Trophoblast cell (in vitro differentiated cells and primary cell): ENCODE measurements around the gene CENPO.
"Not testable (repeated sequence)": the region's sequence is repeated elsewhere in the genome, so short reads cannot be mapped to it uniquely, and the experiment has no call there.

Experiments used
- DNase-seq, 2 donors: peaks; one replicate each; pipeline ENCODE4 v3.0.0-alpha.2; 2016
- H2AFZ ChIP-seq: 2 replicates; pipeline ENCODE4 v1.6.1; 2013; ENCODE audit warnings: low read length, moderate library complexity, mild to moderate bottlenecking; ENCODE audit not compliant: insufficient read depth, poor library complexity
- H2AK5ac ChIP-seq: 2 replicates; pipeline ENCODE4 v1.6.1; 2013; ENCODE audit warnings: mild to moderate bottlenecking, low read length
- H2BK120ac ChIP-seq: 2 replicates; pipeline ENCODE4 v1.6.1; 2013; ENCODE audit warnings: low read length, mild to moderate bottlenecking, moderate library complexity; ENCODE audit not compliant: insufficient read depth, poor library complexity
- H2BK12ac ChIP-seq: 2 replicates; pipeline ENCODE4 v1.6.1; 2013; ENCODE audit warnings: mild to moderate bottlenecking, low read length, moderate library complexity
- H2BK5ac ChIP-seq: 2 replicates; pipeline ENCODE4 v1.6.1; 2013; ENCODE audit warnings: low read length, low read depth, moderate library complexity, mild to moderate bottlenecking; ENCODE audit not compliant: poor library complexity
- H3K14ac ChIP-seq: 2 replicates; pipeline ENCODE4 v1.6.1; 2013; ENCODE audit warnings: mild to moderate bottlenecking, low read length
- H3K18ac ChIP-seq: 2 replicates; pipeline ENCODE4 v1.6.1; 2013; ENCODE audit warnings: mild to moderate bottlenecking, low read length
- H3K23ac ChIP-seq: 2 replicates; pipeline ENCODE4 v1.6.1; 2013; ENCODE audit warnings: low read length
- H3K27ac ChIP-seq: 2 replicates; pipeline ENCODE4 v1.5.1; 2013; ENCODE audit warnings: low read depth, mild to moderate bottlenecking, inconsistent platforms, low read length, moderate library complexity
- H3K27me3 ChIP-seq: 2 replicates; pipeline ENCODE4 v1.6.1; 2013; ENCODE audit warnings: inconsistent platforms, mild to moderate bottlenecking, low read length, moderate library complexity; ENCODE audit not compliant: insufficient read depth
- H3K36me3 ChIP-seq, 2 experiments: 1 replicate in 1 of 2; 2 replicates in 1 of 2; pipeline ENCODE4 v1.6.1; 2013; ENCODE audit warnings: low read length in 2 of 2, mild to moderate bottlenecking in 2 of 2, moderate library complexity in 1 of 2; ENCODE audit not compliant: insufficient read depth in 2 of 2, control insufficient read depth in 1 of 2
- H3K4ac ChIP-seq: 2 replicates; pipeline ENCODE4 v1.6.1; 2013; ENCODE audit warnings: low read depth, mild to moderate bottlenecking, low read length, moderate library complexity
- H3K4me1 ChIP-seq, 2 experiments: 1 replicate in 1 of 2; 2 replicates in 1 of 2; pipeline ENCODE4 v1.6.1; 2013; ENCODE audit warnings: low read length in 2 of 2, mild to moderate bottlenecking in 2 of 2, moderate library complexity in 1 of 2; ENCODE audit not compliant: insufficient read depth in 2 of 2, control insufficient read depth in 1 of 2
- H3K4me2 ChIP-seq: 2 replicates; pipeline ENCODE4 v1.6.1; 2013; ENCODE audit warnings: inconsistent platforms, mild to moderate bottlenecking, low read length, moderate library complexity
- H3K4me3 ChIP-seq: 2 replicates; pipeline ENCODE4 v1.5.1; 2013; ENCODE audit warnings: mild to moderate bottlenecking, low read depth, low read length, inconsistent platforms
- H3K79me1 ChIP-seq: one replicate; pipeline ENCODE4 v1.6.1; 2013; ENCODE audit warnings: low read length
- H3K79me2 ChIP-seq: 2 replicates; pipeline ENCODE4 v1.6.1; 2013; ENCODE audit warnings: low read length, mild to moderate bottlenecking; ENCODE audit not compliant: control insufficient read depth, insufficient read depth, poor library complexity
- H3K9ac ChIP-seq: 2 replicates; pipeline ENCODE4 v1.6.1; 2013; ENCODE audit warnings: mild to moderate bottlenecking, low read length
- H3K9me3 ChIP-seq: 2 replicates; pipeline ENCODE4 v1.6.1; 2013; ENCODE audit warnings: low read depth, mild to moderate bottlenecking, control low read depth, inconsistent platforms, low read length; ENCODE audit not compliant: insufficient read depth
- H4K12ac ChIP-seq: 2 replicates; pipeline ENCODE4 v1.6.1; 2013; ENCODE audit warnings: low read depth, mild to moderate bottlenecking, low read length, moderate library complexity
- H4K8ac ChIP-seq: 2 replicates; pipeline ENCODE4 v1.6.1; 2013; ENCODE audit warnings: low read depth, mild to moderate bottlenecking, low read length, moderate library complexity
- H4K91ac ChIP-seq: one replicate; pipeline ENCODE4 v1.6.1; 2013; ENCODE audit warnings: low read depth, mild to moderate bottlenecking, low read length, moderate library complexity
- WGBS: extraction: QIAGEN DNeasy Blood & Tissue Kit; methylation state at CpG from one replicate; pipeline ENCODE4 v1.1.7; 2013; ENCODE audit warnings: missing lambda C conversion rate; ENCODE audit not compliant: insufficient read length, insufficient coverage; ENCODE audit errors: extremely low coverage; 5-methylcytosine and 5-hydroxymethylcytosine counted together

CENPO gene

GRCh38 chr2:24793761-24794435 lies 673 bp downstream of the CENPO start:
- peak overlapping the region; percentile 97 for H3K27ac ChIP-seq
- H2AFZ ChIP-seq = peak overlapping the region; percentile 50
- peaks cover 4 to 6% of the 10 kb centered on the region in 2 experiments for H3K4me1 ChIP-seq
- peak overlapping the region; percentile 72 for H4K12ac ChIP-seq
- peak overlapping the region; percentile 20 for H2BK120ac ChIP-seq
- H4K91ac ChIP-seq = peak overlapping the region; percentile 37
- H3K4me3 ChIP-seq = peak overlapping the region; percentile 97
- peak overlapping the region; percentile 93 for H3K9ac ChIP-seq
- peak overlapping the region; percentile 63 for H3K4ac ChIP-seq
- H2BK5ac ChIP-seq = peak overlapping the region; percentile 47
- no CpG with 5 or more reads among the region's 14 CpGs for WGBS
- no peaks in the 10 kb centered on the region for H3K27me3 ChIP-seq
- peaks cover 1% of the 10 kb centered on the region for H3K9me3 ChIP-seq
- H3K36me3 ChIP-seq = peaks cover 3 to 7% of the 10 kb centered on the region in 2 experiments
- no peak overlapping the region for H3K23ac ChIP-seq
- H2BK12ac ChIP-seq = no peak overlapping the region
- H3K79me1 ChIP-seq = peaks cover 11% of the 10 kb centered on the region
- H3K18ac ChIP-seq = peak overlapping the region; percentile 12
- H3K14ac ChIP-seq = peak overlapping the region; percentile 12
- H3K4me2 ChIP-seq = peak overlapping the region; percentile 69
- peak in 1 of 2 donors; percentile 35 for DNase-seq
- H4K8ac ChIP-seq = peak overlapping the region; percentile 32
- H3K79me2 ChIP-seq = peaks cover 16% of the 10 kb centered on the region
- H2AK5ac ChIP-seq = no peak overlapping the region

DNA sequence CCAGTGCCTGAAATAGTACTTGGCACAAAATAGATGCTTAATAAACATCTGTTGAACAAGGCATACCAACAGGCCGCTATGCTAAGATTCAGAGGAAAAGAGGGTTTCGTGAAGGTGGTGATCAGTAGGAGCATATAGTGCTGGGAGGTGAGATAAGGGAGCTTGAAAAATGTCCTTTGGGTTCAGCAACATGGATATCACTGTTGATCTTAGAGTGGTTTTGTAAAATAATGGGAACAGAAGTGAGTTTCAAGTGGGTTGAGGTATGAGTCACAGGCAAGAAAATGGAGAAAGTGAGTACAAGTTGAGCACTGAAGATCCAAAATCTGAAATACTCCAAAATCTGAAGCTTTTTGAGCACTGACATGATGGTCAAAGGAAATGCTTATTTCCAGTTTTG lies 4.4 kb downstream of the CENPO start:
- no peak overlapping the region for H3K27ac ChIP-seq
- H3K4me1 ChIP-seq = peaks cover 3% of the 10 kb centered on the region in 2 experiments
- no peak overlapping the region for H3K4me3 ChIP-seq
- peaks cover 11% of the 10 kb centered on the region for H3K79me1 ChIP-seq
- peaks cover 12 to 14% of the 10 kb centered on the region in 2 experiments for H3K36me3 ChIP-seq
- H3K79me2 ChIP-seq = peaks cover 16% of the 10 kb centered on the region
- no peaks in the 10 kb centered on the region for H3K27me3 ChIP-seq
- H2BK12ac ChIP-seq = no peak overlapping the region
- H2AFZ ChIP-seq = no peak overlapping the region
- no peak overlapping the region for H3K4me2 ChIP-seq
- H3K14ac ChIP-seq = no peak overlapping the region
- H4K91ac ChIP-seq = no peak overlapping the region
- no peak overlapping the region for H3K9ac ChIP-seq
- H3K18ac ChIP-seq = no peak overlapping the region
- no peak for DNase-seq
- H4K12ac ChIP-seq = no peak overlapping the region
- WGBS = no CpG with 5 or more reads among the region's 2 CpGs
- no peak overlapping the region for H2AK5ac ChIP-seq
- H3K9me3 ChIP-seq = peaks cover 1% of the 10 kb centered on the region
- H4K8ac ChIP-seq = no peak overlapping the region
- H2BK120ac ChIP-seq = no peak overlapping the region
- no peak overlapping the region for H3K23ac ChIP-seq
- no peak overlapping the region for H2BK5ac ChIP-seq
- H3K4ac ChIP-seq = peak overlapping the region; percentile 70

DNA sequence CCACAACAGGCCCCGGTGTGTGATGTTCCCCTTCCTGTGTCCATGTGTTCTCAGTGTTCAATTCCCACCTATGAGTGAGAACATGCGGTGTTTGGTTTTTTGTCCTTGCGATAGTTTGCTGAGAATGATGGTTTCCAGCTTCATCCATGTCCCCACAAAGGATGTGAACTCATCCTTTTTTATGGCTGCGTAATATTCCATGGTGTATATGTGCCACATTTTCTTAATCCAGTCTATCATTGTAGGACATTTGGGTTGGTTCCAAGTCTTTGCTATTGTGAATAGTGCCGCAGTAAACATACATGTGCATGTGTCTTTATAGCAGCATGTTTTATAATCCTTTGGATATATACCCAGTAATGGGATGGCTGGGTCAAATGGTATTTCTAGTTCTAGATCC lies 7.3 kb downstream of the CENPO start:
- H4K8ac ChIP-seq, H3K4me1 ChIP-seq, H3K79me2 ChIP-seq, H4K12ac ChIP-seq, H4K91ac ChIP-seq, H3K18ac ChIP-seq, H2BK12ac ChIP-seq, H3K9me3 ChIP-seq, H3K79me1 ChIP-seq, H3K27me3 ChIP-seq, DNase-seq, H3K4ac ChIP-seq, H3K27ac ChIP-seq, H2BK120ac ChIP-seq, H3K23ac ChIP-seq, H2BK5ac ChIP-seq, H3K9ac ChIP-seq, H2AFZ ChIP-seq, H3K14ac ChIP-seq, H3K4me3 ChIP-seq, H2AK5ac ChIP-seq, H3K4me2 ChIP-seq: not testable (repeated sequence)
- no CpG with 5 or more reads among the region's 5 CpGs for WGBS
- peaks cover 14% of the 10 kb centered on the region in 2 experiments for H3K36me3 ChIP-seq

DNA sequence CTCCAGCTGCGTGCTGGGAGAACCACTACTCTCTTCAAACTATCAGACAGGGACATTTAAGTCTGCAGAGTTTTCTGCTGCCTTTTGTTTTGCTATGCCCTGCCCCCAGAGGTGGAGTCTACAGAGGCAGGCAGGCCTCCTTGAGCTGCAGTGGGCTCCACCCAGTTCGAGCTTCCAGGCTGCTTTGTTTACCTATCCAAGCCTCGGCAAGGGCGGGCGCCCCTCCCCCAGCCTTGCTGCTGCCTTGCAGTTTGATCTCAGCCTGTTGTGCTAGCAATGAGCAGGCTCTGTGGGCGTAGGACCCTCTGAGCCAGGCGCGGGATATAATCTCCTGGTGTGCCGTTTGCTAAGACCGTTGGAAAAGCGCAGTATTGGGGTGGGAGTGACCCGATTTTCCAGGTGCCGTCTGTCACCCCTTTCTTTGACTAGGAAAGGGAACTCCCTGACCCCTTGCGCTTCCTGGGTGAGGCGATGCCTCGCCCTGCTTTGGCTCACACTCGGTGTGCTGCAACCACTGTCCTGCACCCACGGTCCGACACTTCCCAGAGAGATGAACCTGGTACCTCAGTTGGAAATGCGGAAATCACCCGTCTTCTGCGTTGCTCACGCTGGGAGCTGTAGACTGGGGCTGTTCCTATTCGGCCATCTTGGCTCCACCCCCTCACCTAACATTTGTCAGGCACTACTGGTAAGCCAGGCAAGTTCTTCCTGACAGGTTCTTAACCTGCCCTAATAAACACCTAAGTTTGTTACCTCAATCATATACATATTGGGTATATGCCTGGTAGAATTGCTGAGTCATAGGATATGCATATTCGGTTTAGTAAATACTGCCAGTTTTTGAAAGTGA lies 12.8 kb downstream of the CENPO start:
- WGBS = no CpG with 5 or more reads among the region's 25 CpGs
- H2BK120ac ChIP-seq, H3K9me3 ChIP-seq, H3K27me3 ChIP-seq, H4K91ac ChIP-seq, H2AFZ ChIP-seq, H3K79me1 ChIP-seq, H3K14ac ChIP-seq, H4K12ac ChIP-seq, H3K18ac ChIP-seq, H3K9ac ChIP-seq, H3K23ac ChIP-seq, H2BK5ac ChIP-seq, DNase-seq, H3K4ac ChIP-seq, H3K4me2 ChIP-seq, H3K27ac ChIP-seq, H2BK12ac ChIP-seq, H3K36me3 ChIP-seq, H4K8ac ChIP-seq, H3K4me3 ChIP-seq, H2AK5ac ChIP-seq, H3K4me1 ChIP-seq, H3K79me2 ChIP-seq: not testable (repeated sequence)
